SU-DHL-6 (cell line): Measurements from ENCODE around the gene ZNF175.

ENCODE experiments used
- H2AFZ ChIP-seq: fragments of 200-600 bp; sonication (generic); 2 replicates; pipeline ENCODE4 v1.6.1; 2014; ENCODE audit warnings: low read depth, mild to moderate bottlenecking, moderate library complexity, mixed read lengths, antibody characterized with exemption, low read length; ENCODE audit not compliant: severe bottlenecking
- H3F3A ChIP-seq: fragments of 200-600 bp; shearing (Covaris generic); 2 replicates; pipeline ENCODE4 v1.6.0; 2016; ENCODE audit warnings: antibody characterized with exemption, mild to moderate bottlenecking; ENCODE audit not compliant: insufficient read depth
- H3K27ac ChIP-seq: fragments of 200-600 bp; sonication (generic); 2 replicates; pipeline ENCODE4 v1.5.1; 2016; ENCODE audit warnings: low read depth, mild to moderate bottlenecking, low read length, moderate library complexity, mixed read lengths
- H3K27me3 ChIP-seq: fragments of 200-600 bp; sonication (generic), shearing (Covaris generic); 2 replicates; pipeline ENCODE4 v1.6.0; 2014; ENCODE audit warnings: mild to moderate bottlenecking, low read length
- H3K36me3 ChIP-seq: fragments of 200-600 bp; sonication (generic); 2 replicates; pipeline ENCODE4 v1.6.1; 2014; ENCODE audit warnings: mild to moderate bottlenecking, low read length, mixed read lengths
- H3K4me2 ChIP-seq: fragments of 300-600, 200-600 bp; shearing (Covaris generic), sonication (generic); 2 replicates; pipeline ENCODE4 v1.6.0; 2014; ENCODE audit warnings: low read length, low read depth, mild to moderate bottlenecking; ENCODE audit not compliant: poor library complexity, severe bottlenecking
- H3K4me3 ChIP-seq: fragments of 200-600 bp; sonication (generic); 2 replicates; pipeline ENCODE4 v1.5.1; 2014; ENCODE audit warnings: antibody characterized with exemption, low read length, mild to moderate bottlenecking, mixed read lengths; ENCODE audit not compliant: insufficient read depth, poor library complexity, severe bottlenecking
- H3K79me2 ChIP-seq: fragments of 200-600 bp; sonication (generic); 2 replicates; pipeline ENCODE4 v1.6.1; 2014; ENCODE audit warnings: mild to moderate bottlenecking, low read length, moderate library complexity; ENCODE audit not compliant: insufficient read depth
- H3K9ac ChIP-seq: fragments of 200-600 bp; sonication (generic); 2 replicates; pipeline ENCODE4 v1.7.0; 2014; ENCODE audit warnings: mild to moderate bottlenecking, low read length
- H3K9me2 ChIP-seq: fragments of 200-600 bp; sonication (generic); replicated peaks from 2 replicates; pipeline ENCODE4 v1.6.1; 2014; ENCODE audit warnings: low read length; ENCODE audit not compliant: insufficient read depth
- H3K9me3 ChIP-seq: fragments of 200-600 bp; sonication (generic); 2 replicates; pipeline ENCODE4 v1.6.1; 2014; ENCODE audit warnings: low read length, mixed read lengths; ENCODE audit not compliant: insufficient read depth
- H4K20me1 ChIP-seq: fragments of 200-600 bp; sonication (generic); 2 replicates; pipeline ENCODE4 v1.6.1; 2014; ENCODE audit warnings: low read depth, mild to moderate bottlenecking, antibody characterized with exemption, low read length, moderate library complexity, mixed read lengths
- CTCF ChIP-seq: fragments of 200-600 bp; sonication (generic); IDR thresholded peaks from one replicate; pipeline ENCODE4 v1.5.1; 2017; ENCODE audit warnings: antibody characterized with exemption, mild to moderate bottlenecking, low read length, moderate library complexity; ENCODE audit not compliant: insufficient read depth, poor library complexity, severe bottlenecking
- EZH2phosphoT487 ChIP-seq: fragments of 200-600 bp; sonication (generic), shearing (Covaris generic); conservative IDR thresholded peaks from 2 replicates; pipeline ENCODE4 v1.6.1; 2018; ENCODE audit warnings: mild to moderate bottlenecking, antibody characterized with exemption, low read length, moderate library complexity, mixed read lengths

ZNF175 gene

GRCh38 chr19:51551673-51552432 lies 19.2 kb upstream of the ZNF175 start:
- TF ChIP-seq EZH2phosphoT487: no peak
- no peak for TF ChIP-seq CTCF
- no peaks in the 10 kb centered on the region for H3K9me2 ChIP-seq
- no peaks in the 10 kb centered on the region for H3K27me3 ChIP-seq
- H3K4me2 ChIP-seq: no peak overlapping the region
- no peak overlapping the region for H2AFZ ChIP-seq
- H4K20me1 ChIP-seq: no peaks in the 10 kb centered on the region
- no peaks in the 10 kb centered on the region for H3K9me3 ChIP-seq
- no peaks in the 10 kb centered on the region for H3F3A ChIP-seq
- H3K79me2 ChIP-seq: no peaks in the 10 kb centered on the region
- H3K36me3 ChIP-seq: no peaks in the 10 kb centered on the region
- H3K27ac ChIP-seq: no peak overlapping the region
- H3K9ac ChIP-seq: no peak overlapping the region
- no peak overlapping the region for H3K4me3 ChIP-seq

GRCh38 chr19:51552608-51552995 lies 18.5 kb upstream of the ZNF175 start:
- H3K9me2 ChIP-seq: no peaks in the 10 kb centered on the region
- TF ChIP-seq CTCF: no peak
- TF ChIP-seq EZH2phosphoT487: no peak
- H3K9ac ChIP-seq: no peak overlapping the region
- no peaks in the 10 kb centered on the region for H3K36me3 ChIP-seq
- no peak overlapping the region for H3K4me3 ChIP-seq
- no peak overlapping the region for H3K27ac ChIP-seq
- no peak overlapping the region for H2AFZ ChIP-seq
- H3K9me3 ChIP-seq: no peaks in the 10 kb centered on the region
- no peaks in the 10 kb centered on the region for H3F3A ChIP-seq
- H3K27me3 ChIP-seq: no peaks in the 10 kb centered on the region
- no peaks in the 10 kb centered on the region for H4K20me1 ChIP-seq
- no peak overlapping the region for H3K4me2 ChIP-seq
- no peaks in the 10 kb centered on the region for H3K79me2 ChIP-seq

- Histone ChIP-seq H3K4me2 (no peak overlapping the region), H3K9me3 (no peaks in the 10 kb centered on the region), H3K4me3 (no peak overlapping the region), H3K36me3 (no peaks in the 10 kb centered on the region), H3K79me2 (no peaks in the 10 kb centered on the region), H3K27me3 (no peaks in the 10 kb centered on the region), H3K9ac (no peak overlapping the region), H4K20me1 (no peaks in the 10 kb centered on the region), H3F3A (no peaks in the 10 kb centered on the region), H3K9me2 (no peaks in the 10 kb centered on the region), H3K27ac (no peak overlapping the region), H2AFZ (no peak overlapping the region)
- no peak for TF ChIP-seq CTCF
- no peak for TF ChIP-seq EZH2phosphoT487
These were observed 17.9 kb upstream of the ZNF175 start for GRCh38 chr19:51552996-51553725.
